HG02840 (cell line): ENCODE results near the gene KRT7.
"Not testable (repeated sequence)": the region's sequence is repeated elsewhere in the genome, so short reads cannot be mapped to it uniquely, and the experiment has no call there.

ENCODE experiments used
- ATAC-seq: cut with Tn5 transposase; IDR thresholded peaks from one replicate; pipeline ENCODE4 v1.9.1; 2021; ENCODE audit warnings: mild to moderate bottlenecking, moderate library complexity, moderate number of reproducible peaks; ENCODE audit not compliant: unreplicated experiment, low FRiP score

Gene KRT7

DNA sequence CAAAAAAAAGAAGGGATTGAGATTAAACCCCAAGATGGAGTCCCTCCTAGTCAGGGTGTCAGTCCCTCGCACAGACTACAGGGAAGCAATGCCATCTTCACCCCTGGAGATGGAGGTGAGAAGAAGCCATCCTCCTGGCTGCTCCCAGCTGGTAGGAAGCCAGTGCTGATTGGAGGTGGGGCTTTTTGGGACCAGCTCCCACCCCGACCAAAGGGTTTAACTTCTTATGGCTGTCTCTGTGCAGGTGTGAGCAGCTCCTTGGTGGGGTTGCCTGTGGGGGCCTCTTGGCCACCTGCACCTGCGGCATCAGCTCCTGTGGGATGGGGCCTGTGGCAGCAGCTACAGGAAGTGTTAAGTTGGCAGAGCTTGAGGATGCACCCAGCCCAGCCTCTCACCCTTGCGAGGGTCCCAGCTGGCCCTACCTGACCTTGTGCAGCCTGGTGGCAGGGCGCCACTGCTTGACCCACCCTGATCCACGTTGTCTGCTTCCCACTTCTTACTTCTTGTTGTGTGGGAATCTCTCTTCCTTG lies 37.6 kb downstream of the KRT7 start:
- no peak for ATAC-seq

DNA sequence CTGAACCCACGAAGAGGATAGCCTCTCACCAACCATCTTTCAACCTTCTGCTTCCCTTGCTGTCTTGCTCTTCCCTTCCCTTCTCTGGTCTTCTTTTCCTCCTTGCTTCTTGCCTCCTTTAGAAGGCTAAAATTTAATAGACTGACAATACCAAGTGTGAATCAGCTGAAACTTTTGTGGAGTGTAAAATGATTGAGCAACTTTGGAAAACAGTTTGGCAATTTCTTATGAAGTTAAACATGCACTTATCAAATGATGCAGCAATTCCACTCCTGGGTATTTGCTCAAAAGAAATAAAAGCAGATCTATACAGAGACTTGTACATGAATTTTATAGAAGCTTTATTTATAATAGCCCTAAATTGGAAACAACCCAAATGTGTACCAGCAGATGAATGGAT lies 38.1 kb downstream of the KRT7 start:
- no peak for ATAC-seq

DNA sequence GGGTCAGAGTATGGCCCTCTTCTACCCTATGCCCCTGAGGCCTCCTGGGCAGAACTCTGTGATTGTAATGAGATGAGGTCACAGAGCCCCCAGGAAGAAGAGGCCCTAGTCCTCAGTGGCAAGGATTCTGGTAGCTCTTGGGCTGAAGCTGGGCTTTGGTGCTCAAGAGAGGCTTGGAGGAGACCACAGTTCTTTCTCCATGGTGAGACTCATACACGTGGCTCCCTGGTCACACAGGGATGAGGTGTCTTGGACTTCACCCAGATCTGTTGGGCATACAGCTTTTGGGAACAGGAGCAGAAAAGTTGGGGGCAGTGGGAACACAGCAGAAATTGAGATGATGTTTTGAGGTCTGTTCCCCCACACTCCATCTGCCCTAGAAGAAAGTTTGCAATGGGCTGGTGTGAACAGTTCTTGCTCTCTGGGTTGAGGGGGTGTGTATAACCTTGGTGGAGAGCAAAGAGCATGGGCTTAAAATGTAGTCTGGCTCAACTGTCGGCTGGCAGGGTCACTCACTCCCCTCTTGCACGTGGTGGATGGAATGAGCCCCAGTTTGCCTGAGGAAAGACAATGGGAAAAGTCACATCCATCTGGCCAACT lies 41.6 kb downstream of the KRT7 start, which contains the start of gene KRT86:
Gene KRT86, plus strand, starts transcription at position 125 of the 600 bp plus-strand sequence. CDS start 27,272 bp downstream, outside the sequence.
- no peak for ATAC-seq

DNA sequence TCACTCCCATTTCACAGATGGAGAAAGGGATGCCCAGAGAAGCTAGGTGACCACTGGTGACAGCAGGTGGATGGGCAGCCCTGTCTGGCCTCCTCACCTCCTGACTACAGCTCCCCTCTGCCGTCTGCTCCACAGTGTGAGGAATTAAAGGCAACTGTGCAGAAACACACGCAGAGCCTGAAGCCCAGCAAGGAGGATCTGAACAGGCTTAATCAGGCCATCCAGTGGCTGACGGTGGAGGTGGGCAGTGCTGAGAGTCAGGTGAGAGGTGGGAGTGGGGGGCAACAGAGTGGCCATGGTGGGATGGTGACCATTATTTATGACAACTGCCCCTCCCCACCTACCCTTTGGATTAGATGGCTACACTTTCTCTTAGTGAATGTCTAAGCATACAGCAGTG lies 42.6 kb downstream of the KRT7 start:
- ATAC-seq: no peak

DNA sequence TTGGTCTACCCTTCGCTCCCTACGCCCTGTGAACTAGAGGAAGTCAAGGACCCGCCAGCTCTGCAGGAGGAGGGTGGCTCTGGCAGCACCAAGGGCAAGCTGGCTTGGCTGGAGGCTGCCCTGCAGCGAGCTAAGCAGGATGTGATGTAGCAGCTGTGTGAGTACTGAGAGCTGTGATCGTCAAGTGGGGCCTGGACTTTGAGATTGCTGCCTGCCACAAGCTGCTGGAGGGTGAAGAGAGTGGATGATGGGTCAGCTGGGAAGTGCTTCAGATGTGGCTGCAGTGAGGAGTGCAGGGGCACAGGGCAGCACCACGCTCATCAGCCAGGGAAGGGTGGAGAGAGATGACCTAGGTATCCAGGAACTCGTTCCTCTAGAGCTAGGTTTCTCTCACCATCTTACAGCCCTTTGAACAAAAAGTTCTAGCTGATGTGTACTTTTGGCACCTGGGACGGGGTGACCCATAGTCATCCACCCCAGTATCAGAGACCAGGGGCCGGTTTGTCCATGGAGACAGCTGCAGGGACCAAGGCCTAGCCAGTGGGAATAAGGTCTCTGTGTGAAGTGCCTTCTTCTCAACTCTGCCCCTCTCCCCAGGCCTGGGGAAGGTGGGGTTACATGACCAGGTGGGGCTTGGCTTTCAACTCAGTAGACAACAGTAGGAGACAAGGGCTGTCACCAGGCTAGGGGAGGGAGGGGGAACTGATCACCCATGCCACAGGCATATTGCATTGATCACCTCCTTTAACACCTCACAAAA lies 44.6 kb downstream of the KRT7 start:
- ATAC-seq: no peak

DNA sequence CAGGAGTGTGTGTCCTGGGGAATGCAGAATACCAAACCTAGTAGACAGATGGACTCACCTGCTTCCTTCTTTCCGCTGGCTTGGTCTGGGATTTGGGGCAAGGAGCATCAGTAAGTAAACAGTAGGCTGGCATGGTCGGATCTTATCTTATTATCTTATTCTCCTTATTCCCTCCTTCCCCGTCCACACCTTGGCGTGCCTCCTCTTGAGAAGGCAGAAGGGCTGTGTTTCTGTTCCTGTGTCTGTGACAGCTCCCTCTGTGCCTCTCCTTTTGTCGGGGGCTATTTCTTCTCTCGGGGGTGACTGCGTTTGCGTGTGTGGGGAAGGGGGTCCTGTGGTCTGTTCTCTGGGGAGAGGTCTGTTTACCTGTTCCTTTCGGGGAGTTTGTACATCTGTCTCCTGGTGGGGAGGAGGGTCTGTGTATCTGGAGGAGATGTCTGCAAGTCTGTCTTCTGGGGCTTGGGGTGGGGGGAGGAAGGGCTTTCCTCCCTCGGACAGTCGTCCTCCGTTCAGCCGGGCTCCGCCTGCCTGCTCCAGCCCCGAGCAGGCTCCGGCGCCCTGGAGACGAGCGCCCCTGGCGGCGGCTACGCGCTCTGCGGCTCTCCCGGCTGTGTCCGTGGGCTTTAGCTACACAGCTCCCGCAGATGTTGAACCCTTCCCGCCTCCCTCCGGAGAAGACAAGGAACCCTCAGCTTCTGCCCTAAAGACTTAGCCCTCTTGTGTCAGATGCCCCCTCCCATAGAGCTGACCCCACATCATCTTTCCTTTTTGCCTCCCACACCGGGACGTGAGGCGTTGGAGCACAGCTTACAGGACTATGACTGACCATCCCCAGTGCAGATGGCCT lies 45.8 kb downstream of the KRT7 start:
- ATAC-seq: no peak

DNA sequence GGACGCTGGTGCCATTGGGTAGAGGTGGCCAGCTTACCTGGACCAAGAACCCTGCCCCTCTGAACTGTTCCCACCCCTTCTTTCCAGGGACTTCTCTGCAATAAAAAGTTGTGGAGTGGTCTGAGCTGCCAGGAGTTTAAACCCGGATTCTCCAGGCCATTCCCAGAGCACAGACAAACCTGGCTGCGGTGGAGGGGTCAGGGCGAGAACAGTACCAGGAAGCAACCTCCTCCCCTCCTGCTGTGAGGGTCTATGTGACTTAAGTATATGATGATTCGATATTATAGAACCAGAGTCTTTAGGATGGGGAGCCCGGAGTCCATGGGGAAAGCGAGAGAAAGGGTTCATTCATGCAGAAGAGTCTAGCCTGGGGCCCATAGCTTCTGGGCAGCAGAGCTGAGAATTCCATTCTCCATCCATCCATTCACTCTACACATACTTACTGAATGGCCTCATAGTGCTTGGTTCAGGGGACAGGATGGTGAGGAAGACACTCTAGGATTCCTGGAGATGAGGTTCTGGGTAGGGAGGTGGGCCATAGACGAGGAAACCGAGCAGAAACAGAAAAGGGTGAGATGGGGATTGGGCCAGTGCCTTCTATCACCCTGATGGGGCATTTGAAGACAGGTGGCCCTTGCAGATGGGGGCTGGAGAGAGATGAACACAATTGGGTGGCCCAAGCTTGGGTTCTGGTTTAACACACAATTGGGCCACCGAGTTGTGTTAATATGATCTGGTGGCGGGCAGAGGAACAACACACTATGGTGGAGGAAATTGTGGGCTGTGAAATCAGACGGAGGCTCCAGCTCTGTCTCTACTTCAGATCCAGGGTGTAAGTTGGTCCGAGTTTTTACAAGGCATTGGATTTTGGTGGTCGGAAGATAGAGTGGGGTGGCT lies 46.6 kb downstream of the KRT7 start:
- no peak for ATAC-seq

DNA sequence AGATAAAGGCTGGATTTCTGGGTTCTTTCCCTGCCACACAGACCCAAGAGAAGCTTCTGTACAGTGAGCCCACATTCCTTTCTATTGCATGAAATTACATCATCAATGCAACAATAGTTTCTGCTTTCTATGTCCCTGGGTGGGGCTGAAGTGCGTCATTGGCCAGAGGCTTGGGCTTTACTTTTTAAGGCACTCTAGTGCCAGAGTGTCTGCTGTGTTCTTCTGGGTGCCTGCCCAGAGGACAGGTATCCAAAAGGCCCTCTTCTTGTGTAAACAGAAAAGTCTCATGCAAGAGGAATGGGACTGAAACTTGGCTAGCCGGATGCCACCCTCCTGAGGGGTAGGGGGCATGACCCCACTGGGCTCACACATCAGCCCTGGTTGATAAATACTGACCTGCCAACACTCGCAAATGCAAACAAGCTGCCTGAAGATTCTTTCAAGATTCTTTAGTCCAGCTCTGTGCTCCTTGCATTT lies 47.3 kb downstream of the KRT7 start:
- no peak for ATAC-seq

DNA sequence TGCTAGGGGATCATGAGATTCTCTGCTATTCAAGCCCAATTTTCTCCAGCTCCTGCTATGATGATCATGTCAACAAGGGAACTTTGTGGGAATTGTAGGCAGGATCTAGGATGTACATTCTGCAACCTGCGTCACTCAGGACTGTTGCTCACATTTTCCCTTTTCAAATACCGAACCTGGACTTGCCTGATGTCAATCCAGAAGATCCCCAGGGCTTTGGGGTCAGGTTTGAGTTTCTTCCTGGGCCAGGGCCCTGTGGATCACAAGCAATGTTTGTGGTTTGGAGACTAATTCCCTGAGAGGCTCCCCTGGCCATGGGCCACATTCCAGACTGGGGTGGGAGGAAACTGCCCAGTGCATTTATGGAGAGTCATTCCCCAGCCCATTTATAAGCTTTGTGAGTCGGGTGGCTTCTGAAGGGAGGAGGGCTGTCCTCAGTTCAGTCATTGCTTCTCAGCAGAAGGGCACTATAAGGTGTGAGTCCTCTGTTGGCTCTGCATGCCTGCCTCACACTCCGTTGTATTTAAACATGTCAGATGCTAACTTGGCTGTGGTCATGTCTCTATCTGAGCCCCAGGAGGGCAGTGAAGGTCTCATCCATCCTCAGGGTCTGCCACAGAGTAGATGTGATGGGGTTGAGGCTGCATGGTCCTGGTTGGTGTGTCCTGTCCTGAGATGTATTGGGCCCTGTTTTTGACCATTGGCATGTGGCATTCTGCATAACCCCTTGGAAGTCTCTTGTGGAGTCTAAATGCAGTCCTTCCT lies 47.9 kb downstream of the KRT7 start:
- ATAC-seq: no peak

DNA sequence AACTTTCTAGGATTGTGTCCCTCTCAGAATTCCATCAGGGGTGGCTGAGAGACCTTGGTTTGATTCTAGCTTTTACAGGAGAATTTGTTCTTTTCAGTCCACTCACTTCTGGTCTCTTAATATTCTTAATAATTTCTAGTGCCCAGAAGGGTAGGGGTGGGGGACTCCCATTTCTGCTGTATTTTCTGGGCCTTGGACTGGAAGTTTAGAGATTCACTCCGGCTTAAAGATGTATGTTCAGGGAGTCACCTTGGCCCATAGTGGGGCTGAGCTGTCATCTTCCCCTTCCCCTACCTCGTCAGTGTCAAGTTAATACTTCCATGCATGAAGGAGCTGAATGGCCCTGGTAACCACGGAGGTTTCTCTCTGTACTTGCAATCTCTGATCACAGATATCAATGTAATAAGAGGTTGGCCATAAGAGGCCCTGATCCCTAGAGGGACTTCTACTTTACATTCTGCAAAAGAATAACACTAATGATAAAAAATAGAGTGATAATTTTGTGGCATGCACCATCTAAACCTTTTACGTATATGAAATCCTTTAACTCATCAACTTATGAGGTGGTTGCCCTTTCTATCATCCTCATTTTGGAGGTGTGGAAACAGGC lies 51.6 kb downstream of the KRT7 start:
- ATAC-seq: no peak

DNA sequence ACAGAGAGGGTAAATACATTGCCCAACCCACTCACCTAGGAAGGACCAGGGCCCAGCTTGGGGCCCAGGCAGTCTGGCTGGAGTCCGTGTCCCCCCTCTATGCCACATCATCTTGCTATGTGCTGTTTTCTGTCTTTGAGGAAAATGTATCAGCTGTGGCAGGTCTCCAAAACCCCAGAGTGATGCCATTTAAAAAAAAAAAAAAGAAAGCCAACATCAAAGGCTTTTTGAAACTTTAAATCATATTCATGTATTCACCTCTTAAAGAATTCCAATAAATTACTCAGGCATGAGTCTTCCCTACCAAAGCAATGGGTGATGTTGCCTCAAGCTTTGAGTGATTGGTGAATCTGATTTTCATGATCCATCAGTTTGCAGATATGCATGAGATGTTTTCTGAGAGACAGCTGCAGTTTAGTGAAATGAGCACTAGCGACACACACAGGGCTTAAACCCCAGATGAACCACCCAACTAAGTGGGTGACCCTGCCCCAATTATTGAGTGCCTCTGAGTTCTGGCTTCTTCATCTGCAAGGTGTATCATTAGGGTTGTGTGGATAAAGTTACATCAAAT lies 52.2 kb downstream of the KRT7 start:
- no peak for ATAC-seq

DNA sequence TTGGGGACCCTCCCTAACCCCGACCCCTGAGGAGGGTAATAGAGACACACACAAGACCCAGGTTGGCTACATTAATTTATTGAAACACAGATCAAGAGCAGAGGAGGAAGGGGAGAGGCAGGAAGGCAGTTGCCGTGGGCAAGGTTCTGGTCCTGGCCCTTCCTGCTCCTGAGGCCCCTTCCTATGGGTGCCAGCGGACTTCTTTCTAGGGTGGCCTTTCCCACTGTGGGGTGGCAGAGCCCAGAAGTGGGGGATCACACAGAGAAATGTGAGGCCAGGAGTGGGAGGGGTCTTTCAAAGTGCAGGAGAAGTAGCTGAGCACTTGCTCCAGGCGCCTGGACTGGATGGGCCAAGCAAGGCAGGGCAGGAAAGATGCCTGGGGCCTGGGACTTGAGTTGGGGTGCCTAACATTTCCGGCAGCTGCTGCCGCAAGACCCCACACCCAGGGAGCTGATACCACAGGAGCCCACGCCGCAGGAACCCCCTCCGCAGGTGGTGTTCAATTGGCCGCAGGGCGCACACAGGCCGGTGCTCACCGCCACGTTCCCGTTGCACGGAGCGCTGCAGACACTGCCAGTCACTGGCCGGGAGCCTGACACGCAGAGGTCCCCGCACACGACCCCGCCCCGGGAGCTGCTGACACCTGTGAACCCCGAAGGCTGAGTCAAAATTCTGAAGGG lies 52.9 kb downstream of the KRT7 start:
- no peak for ATAC-seq

DNA sequence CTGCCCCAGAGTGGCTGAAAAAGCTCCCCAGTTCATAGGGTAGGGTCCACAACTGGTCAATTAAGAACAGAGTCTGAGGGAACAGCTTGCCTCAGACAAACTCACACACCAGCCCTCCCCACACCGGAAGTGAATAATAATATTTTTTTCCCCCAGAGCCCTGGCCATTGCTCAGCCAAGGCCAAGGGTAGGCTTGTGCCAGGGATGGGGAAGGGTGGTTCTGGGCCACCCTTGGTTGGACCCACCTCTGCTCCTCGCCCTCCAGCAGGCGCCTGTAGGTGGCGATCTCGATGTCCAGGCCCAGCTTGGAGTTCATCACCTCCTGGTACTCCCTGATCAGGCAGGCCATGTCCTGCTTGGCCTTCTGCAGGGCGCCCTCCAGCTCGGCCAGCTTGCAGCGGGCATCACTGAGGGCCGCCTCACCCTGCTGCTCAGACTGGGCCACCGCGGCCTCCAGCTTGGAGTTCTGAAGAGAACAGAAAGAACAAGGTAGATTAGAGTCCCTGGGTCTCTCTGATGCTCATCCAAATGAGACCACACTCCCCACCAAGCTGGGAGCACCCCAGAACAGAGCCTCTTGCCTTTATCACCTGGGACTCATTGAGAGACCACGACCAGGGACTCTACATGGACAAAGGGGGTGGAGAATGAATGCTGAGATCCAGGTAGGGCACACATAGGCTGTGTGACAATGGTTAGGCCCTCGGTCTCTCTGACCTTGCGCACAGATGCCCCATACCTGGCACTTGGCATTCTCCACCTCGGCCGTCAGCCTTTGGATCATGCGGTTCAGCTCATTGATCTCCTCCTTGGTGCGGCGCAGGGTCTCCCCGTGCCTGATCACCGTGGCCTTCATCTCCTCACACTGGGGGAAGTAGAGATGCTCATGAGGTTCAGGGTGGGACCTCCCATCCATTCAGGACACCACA lies 54.1 kb downstream of the KRT7 start:
- ATAC-seq: not testable (repeated sequence)

DNA sequence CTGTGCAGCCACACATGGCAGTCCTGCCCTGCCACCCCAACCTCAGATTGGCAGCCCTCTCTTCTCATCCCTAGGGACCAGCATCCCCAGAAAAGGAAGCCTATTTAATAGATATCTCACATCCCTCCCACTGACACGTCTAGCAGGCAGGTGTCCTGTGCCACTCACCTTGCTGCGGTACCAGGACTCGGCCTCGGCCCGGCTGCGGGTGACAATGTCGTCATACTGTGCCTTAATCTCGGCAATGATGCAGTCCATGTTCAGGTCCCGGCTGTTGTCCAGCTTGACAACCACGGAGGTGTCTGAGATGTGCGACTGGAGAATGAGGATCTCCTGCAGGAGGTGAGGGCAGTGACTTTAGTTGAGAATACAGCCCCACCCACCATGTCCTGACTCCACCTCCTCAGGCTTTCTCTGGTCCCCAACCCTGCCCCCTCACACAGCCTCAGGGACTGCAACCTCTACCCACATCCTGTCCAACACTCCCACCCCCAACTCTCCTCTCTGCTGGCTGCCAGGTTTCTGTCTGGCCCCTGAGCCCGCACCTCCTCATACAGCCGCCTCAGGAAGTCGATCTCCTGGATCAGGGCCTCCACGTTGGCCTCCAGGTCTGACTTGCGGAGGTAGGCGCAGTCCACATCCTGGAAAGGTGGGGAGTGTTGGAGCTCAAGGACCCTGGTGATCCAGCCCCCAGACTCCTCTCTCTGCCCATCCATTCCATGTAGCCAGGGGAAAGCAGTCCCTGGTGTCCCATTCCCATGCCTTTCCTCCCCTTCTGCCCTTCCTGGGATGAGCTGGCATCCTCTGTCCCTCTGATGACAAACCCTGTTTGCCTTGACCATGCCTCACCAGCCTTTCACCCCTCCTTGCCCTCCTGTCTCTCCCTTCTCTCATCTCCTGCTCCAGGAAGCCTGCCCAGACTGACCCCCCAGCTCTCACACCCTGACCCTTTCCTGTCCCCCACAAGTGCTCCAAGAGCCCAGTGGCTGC lies 55.1 kb downstream of the KRT7 start:
- ATAC-seq: not testable (repeated sequence)

DNA sequence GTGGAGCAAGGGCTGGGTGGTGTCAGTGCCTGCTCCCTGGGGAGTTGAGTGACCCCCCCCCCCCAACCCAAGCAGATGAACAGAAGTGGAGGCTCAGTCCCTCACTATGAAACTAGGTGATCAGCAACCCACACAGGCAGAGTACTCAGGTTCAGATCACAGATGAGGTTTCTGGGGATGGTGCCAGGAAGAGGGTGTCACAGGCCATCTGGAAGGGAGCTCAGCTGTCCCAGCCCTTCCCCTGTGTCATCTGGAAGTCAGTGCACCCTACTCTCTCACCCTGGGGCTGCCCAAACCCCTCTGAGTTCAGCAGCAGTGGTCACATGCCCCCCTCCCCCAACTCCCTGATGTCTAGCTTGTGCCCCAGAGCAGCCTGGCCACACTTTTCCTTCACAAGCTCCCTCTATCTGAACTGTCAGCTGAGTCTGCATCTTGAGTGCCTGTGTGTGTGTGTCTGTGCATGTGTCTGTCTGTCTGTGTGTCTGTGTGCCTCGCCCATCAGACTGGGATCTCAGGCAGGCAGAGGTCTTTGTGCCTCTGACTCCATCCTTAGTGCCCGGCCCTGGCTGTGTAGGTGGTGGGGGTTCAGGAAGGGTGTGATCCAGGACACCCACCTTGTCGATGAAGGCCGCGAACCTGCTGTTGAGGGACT lies 57.6 kb downstream of the KRT7 start:
- not testable (repeated sequence) for ATAC-seq
